GM20431 (cell line): ENCODE data around the gene CASTOR1.

Experiments
- in situ Hi-C: fragments of 300-500 bp; cut with MseI, MboI; formaldehyde crosslinking; loops from one replicate; pipeline ENCODE4 v1.15.0; 2020; ENCODE audit warnings: low sequenced_read_pairs; ENCODE audit not compliant: unreplicated experiment

CASTOR1 gene

DNA sequence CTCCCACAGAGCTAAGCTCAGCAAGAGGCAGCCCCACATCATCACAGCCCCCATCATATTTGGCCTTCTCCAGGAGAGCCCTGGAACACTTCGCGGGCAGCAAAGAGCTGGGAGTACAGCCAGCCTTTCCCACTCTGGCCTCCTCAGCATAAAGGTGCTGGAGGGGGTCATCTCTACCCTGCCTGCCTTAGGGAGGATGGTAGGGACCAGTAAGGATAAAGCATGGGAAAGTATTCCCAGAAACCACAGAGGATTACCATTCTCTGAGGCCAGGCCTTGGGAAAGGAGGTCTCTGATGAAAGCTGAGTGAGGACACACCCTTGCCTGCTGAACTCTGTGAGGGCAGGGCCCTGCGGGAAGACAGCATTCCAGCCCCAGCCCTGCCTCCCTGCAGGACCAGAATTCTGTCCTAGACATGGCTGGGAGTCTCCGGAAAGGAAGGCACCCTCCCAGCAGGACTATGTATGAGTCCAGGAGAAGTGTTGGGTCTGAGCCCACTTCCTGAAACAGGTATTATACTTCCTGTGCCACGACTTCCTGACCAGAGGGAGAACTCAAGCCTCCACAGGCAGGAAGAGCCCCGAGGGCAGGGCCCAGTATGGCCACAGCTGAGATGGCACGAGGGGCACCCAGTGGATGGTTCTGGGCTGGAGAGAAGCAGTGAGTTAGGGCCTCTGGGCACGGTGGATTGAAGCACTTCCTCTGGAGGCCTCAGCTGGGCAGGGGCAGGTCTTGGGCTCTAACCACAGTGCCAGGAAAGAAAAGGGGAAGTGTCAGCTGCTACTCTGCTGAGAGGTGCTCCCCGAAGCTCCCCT, 12.9 kb upstream of the CASTOR1 start:
- in situ Hi-C loops, result no loop called here

DNA sequence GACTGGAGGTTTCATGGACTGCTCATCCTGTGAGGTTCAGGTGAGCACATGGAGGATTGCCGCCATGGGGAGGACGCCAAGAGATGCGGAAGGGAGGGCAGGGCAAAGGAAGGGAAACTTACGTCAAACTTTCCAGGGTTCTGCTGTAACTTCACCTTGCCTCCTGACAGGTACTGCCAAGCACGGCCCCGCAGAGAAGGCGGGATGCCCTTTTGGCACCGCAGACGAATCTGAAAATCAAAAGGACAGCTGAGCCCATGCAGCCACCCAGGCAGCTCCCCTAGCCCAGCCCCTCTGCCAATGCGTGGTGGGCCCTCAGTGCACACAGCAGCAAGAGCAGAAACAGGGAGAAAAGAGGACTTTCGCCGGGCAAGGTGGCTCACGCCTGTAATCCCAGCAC, 10.0 kb upstream of the CASTOR1 start:
- in situ Hi-C loops, result no loop called here

DNA sequence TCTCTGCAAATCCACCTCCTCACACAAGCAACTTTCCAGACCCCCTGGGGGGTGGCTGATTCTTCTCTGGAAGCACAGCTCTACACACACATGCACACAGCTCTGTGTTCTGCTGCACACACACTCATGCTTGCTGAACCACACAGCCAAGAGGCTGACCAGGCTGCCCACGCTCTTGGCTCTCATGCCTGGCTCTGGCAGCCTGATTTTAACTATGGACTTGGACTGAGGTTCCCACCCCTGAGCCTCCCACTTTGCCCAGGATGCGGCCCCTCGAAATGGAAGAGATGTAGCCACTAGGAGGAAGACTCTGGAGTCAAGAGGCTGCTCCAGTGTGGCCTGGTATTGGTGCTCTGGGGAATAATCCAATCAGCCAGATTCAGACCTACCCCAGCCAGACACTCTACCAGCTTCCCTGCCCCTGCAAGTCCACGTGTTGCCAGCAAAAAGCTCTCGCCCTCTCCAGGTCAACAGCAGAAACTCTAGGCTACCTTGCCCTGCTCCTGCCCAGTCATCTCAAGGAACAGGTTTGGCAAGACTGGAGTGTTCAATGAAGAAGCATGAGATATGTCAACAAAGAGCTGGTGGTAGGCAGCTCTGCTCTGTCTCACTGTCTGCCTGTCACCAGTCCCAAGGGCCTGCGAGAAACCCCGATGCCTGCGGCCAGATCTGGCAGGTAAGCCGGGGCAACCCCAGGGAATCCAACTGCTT, 8.8 kb upstream of the CASTOR1 start:
- in situ Hi-C loops, result no loop called here

DNA sequence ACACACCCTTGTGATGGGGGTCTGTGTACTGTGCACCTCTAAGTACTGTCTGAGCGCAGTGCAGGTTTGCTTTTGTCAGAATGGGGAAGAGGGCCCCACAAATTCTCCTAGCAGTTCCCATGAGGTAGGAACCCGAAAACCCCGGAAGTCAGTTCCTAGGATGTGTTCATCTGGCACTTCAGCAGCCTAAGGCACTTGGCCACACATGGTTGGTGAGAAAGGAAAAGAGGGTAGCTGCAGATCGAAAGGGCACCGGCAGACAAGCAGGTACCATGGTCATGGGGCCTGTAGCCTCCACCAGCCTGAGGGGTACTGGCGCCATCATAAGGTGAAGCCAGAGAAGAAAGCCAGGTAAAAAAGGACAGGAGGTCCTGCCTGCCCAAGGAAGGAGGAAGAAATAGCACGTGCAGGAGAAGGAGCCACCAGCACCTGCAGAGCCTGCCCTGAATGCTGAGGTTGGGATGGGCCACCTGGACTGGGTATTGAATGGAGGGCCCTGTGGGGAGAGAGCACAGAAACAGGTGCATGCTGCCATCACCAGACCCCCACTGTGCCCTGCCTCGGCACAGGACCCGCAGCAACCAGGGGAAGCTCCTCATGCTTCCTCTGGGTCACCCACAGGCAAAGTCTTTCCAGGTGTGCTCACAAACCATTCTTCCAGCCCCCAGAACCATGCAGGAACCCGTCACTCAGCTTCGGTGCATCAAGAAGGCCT, 8.1 kb upstream of the CASTOR1 start:
- in situ Hi-C loops, result no loop called here

DNA sequence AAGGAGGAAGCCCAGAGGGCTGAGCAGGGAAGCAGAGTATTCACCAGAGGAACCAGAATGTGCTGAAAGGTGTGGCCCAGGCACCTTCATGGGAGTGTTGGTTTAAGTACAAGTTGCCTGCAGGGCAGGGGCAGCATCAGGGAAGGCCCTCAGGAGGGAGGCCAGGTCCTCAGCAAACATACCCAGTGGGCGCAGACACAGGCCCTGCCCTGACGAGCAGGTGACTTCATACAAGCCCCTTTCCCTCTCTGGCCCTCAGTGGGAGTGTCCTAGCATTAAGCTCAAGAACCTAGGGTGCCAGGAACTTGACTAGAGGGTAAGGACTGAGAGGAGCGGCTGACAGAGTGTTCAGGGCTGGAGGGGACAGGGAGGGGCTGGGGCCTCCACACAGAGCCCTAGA, 7.5 kb upstream of the CASTOR1 start:
- in situ Hi-C loops, result no loop called here

DNA sequence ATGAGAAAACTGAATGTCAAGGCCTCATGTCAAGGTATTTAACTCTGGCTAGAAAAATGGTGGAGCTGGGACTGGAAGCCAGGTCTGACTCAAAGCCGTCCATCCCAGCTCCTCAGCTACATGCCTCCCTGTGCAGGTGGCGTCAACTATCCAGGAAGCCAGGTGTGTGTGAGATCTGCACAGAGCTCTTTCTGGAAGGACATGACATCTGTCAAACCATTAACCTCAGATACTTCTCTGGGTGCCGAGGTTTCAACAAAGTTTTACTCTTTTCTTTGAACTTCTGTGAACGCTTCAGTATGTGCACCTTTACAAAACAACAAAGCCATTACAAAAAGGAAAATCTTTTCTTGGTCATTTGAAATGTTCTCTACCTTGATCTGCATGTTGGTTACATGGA, 7.0 kb upstream of the CASTOR1 start:
- in situ Hi-C loops, result no loop called here

DNA sequence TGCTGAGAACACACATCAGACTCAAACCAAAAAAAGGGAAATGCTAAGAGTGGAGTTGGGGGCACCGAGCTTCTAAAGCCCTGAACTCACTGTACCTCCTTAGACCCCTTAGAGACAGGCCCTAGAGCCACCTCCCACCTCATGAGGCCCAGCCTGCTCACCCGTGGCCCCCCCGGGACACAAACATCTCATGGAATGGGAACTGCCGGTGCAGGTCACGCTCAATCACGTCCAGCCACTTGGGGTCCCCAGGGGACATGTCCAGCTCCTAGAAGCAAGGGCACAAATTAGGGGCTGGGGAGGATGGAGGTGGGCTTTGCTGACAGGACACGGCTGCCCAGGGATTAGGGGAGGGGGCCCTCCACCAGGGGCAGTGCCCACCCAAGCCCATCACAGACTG, 6.3 kb upstream of the CASTOR1 start:
- in situ Hi-C loops, result no loop called here

DNA sequence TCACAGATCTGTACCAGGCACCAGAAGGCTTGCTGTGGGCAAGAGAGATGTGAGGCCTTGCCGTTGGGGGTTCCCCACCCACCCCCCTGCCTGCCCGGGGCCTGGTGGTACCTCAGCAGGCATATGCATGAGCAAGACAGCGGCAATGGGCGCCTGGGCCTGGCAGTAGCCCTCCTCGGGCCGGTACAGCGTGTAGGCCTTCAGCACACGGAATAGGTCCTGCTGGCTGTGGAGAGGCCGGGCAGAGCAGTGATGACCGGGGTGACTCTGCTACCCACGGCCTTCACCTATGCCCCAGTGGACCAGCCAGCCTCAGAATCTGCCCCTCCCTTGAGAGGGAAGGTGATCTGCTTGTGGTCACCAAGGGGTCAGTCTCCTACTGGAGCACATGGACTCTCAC, 5.5 kb upstream of the CASTOR1 start:
- in situ Hi-C loops, result no loop called here

DNA sequence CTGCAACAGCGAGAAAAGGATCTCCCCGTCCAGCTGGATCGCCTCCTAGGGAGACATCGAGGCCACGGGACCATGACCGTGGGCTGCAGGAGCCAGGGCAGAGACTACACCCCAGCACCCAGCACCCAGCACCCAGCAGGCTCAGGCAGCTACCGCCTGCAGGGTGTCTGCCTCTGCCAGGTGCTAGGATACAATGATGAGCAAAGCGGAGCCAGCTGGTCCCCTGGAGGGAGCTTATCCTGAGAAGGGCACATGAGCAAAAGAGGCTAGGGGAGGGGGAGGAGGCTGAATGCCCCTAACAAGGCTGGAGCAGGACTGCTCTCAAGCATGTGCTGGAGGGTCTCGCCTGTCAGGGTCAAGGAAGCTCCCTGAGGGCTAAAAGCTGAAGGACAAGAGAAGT, 4.8 kb upstream of the CASTOR1 start:
- in situ Hi-C loops, result no loop called here

DNA sequence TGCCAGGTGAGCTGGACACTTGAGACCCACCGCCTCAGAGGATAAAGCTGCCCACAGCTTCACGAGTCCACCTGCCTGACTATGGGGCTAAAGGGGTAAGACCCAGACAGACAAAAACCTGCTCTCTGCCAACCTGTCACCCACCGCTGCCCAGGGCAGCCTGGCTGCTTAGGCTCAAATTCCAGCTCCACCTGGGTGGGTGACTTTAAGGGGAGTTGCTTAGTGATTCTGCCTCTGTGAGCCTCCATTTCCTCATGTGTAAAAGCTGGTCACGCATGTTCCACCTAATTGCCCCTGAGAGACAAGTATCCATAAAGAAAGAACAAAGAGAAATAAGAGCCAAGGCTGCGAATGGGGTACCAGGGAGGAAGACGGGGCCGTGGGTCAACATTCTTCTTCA, 3.7 kb upstream of the CASTOR1 start:
- in situ Hi-C loops, result no loop called here

DNA sequence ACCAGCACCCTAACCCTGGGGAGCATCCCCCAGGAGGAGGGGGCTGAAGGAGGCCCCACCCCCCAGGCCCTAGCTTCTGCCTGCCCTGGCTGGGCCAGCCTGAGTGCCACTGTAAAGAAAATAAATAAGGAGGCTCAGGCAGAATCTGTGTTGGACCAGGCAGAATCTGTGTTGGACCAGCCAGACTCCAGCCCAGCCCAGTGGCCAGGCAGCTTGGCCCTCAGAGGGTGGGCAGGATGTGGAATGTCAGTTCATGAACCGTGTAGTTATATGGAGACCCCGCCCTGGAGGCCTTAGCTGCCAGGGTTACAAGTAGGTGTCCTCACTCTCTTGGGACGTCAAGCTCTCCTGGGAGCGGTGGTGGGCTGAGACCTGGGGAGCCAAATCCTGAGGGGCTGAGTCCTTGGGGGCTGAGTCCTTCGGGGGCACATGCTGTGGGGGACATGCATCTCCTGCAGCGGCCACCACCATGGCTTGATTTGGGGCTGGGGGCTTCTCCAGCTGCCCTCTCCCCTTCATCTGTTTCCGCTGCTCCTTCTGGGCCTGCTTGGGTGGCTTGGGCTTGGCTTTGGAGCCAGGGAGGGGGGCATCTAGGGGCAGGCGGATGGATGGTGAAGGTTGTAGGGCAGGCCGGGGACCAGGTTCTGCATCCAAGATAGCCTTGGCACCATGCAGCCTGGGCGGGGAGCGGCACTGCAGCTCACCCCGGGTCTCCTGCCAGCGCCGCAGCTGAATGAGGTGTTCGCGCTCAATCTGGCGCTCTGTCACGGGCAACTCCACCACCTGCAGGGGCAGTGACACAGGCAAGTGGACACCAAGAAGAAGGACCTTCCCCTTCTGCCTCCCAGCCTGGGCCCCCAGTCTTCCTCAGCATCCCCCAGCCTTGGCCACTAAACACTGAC, 3.0 kb upstream of the CASTOR1 start:
- in situ Hi-C loops, result no loop called here

DNA sequence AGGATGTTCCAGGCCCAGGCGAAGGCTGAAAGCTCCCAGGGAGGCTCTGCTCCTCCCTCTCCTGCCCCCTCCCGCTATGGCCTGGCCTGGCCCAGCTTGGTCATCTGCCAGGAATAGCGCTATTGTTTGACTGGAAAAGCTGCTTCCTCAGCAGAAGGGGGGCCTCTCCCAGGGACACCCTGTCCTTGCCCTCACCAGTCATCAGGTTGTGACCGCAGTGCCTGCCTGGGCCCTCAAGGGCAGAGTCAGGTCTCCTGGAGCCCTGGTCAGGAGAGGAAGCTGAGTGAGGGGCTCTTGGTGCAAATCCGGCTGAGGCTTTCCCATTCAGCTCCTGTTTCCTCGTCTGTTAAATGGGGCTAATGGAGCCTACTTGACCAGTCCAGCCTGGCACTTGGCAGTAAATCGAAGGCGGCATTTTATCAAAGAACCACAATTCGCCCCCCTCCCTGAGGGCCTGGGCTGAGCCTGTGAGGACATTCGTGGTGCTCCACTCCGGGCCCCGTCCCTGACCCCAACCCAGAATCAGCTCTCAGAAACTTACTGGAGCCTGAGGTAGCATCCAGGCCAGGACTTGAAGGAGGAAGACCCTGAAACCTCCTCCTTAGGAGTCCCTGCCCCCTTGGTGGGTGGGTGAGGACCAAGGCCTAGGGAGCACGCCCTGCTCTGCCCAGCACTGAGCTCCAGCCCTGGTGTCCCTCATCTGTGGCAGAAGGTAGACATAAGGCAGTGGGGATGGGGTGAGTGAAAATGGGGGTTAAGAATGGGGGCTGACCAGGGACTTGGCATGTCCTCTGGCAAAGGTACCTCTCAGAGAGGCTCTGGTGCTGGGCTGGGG, 2.0 kb upstream of the CASTOR1 start:
- in situ Hi-C loops, result no loop called here

DNA sequence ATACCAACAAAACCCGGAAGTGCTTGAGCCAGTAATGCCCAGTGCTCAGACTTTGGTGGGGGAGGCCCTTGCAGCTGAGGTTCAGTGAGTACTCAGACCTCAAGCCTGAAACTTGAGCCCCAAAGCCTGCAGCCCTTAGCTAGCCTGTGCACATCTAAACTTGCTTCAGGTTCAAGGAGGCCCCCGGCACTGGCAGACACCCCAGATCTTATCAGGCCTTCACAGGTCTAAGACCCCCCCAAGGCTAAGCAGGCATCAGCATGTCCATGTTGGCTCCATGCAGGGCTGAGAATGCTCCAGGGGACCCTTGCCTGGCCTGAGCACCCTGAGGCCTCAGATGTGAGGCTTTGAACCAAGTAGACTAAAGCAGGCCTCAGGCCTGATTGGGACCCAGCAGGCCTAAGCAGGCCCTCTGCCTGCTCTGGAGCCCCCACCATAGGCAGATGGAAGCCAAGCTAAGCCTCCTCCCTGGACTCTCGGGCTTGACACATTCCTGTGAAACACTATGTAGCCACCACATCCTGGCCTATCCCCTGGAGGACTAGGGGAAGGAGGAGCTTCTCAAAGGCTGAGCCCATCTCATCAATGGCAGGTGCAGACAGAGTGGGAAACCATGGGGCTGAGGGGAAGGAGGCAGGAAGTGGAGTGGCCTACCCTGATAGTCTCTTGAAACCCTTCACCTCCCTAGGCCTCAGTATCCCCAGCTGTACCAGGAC, 1.2 kb upstream of the CASTOR1 start:
- in situ Hi-C loops, result no loop called here

DNA sequence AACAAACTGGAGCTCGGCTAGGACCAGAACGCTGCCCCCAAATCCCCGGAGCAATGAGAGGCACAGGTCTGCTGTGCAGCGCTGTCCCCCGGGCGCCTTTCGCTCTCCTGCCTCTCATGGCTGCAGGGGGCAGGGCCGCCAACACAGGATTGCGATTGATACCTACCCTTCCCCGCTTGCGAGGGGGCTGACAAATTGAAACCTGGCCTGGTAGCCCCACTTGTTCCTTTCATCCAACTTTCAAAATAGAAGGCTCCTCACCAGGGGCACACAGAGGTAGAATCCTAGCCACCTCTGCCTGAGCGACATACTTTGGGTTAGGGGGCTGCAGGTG, 642 bp upstream of the CASTOR1 start:
- in situ Hi-C loops, result loop anchor here (10.0 kb wide), 1 partner anchor 95 kb away; the partner anchor contains the start of gene RNF215

DNA sequence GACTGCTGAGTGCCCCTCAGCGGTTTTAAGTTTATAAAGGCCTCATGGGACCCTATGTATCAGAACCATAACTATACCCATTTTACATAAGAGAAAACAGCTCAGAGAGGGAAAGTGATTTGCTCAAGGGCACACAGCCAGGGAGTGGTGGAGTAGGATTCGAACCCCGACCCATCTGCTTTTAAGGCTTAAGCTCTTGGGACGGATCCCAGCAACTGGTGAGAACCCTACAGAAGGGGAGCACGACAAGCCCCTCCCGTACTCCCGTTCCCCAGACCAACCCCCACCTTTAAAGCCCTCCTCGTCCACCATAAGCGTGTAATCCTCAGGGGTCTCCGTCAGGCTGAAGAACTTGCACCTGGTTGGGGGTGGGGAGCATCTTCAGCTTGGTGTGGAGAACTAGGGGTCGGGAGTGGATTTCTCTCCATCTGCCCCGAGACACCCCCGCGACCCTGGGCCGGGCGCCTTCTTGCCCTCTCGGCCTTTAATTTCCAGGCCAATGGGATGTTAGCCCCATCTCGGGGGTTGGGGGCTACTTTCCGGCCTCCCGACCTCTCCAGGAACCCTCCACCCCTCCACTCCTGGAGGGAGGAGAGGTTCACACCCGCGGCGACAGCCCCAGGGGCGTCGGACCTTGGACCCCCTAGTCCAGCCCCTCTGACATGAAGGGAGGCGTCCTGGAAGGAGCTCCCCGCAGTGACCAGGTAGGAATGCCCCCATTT, 725 bp downstream of the CASTOR1 start:
- in situ Hi-C loops, result loop anchor here (10.0 kb wide), 1 partner anchor 96 kb away; the partner anchor contains the start of gene RNF215

DNA sequence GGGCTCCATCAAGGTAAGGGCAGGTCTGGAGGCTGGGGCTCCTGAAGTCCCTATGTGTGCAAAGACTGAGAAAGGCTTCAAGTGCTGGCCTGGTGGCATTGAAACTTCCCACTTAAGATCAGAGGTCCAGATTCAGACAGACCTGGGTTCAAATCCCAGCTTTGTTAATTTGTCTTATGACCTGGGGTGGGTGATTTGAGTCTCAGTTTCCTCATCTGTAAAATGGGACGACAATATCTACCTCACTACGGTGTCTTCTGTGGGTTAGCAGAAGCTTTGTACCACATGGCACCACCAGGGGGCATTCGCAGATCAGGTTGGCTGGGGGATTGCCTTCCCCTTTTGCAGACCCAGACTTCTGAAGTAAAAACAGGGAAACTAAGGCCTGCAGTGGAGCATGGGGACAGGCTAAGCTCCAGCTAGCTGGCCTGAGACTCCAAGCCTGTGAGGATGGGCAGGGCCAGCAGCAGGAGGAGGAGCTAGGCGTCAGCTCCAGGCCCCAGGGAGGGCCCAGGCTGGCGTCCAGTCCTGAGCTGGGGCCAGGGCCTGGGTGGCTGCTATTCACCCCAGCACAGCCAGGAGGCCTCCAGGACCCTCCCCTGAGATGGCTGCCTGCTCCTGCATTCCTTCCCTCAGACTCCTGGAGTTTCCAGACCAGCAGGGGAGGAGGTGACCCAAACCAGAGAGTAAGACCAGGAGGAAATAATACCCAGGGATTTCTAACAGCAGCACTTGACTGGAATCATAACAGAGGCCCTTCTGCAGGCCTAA, 1.5 kb downstream of the CASTOR1 start:
- in situ Hi-C loops, result loop anchor here (10.0 kb wide), 1 partner anchor 97 kb away; the partner anchor contains the start of gene RNF215
